Tibial nerve (tissue), 4 donors: ENCODE data around the gene AHRR.

Source experiments
- CTCF ChIP-seq, 5 experiments: fragments of 200-600 bp in 3 of 5; fragments of 450-650 bp in 2 of 5; sonication (generic) in 3 of 5; IDR thresholded peaks; one replicate each; pipeline ENCODE4 v1.5.1; 2016 to 2019; ENCODE audit warnings: antibody characterized with exemption in 5 of 5, mild to moderate bottlenecking in 3 of 5, moderate library complexity in 2 of 5
- EP300 ChIP-seq, 2 donors: sonication (generic); formaldehyde crosslinking; IDR thresholded peaks; one replicate each; pipeline ENCODE4 v1.6.1; 2017; ENCODE audit warnings: antibody characterized with exemption in 2 of 2, mild to moderate bottlenecking in 1 of 2
- POLR2A ChIP-seq, 2 donors: fragments of 450-650 bp; IDR thresholded peaks; one replicate each; pipeline ENCODE4 v1.6.1; 2017; ENCODE audit warnings: antibody characterized with exemption in 2 of 2, mild to moderate bottlenecking in 2 of 2, moderate library complexity in 2 of 2

GRCh38 chr5:411728-412127 lies 90.2 kb downstream of the AHRR start:
- no peak for TF ChIP-seq CTCF (IDR thresholded peaks at IDR 0.05)
- TF ChIP-seq EP300 (IDR thresholded peaks at IDR 0.05) = no peak
- no peak for TF ChIP-seq POLR2A (IDR thresholded peaks at IDR 0.05)
